ENCODE data around the gene NAA60.
"Not testable (repeated sequence)": the region's sequence is repeated elsewhere in the genome, so short reads cannot be mapped to it uniquely, and the experiment has no call there.

The NAA60 gene

GRCh38 chr16:3495176-3495575 lies 51.7 kb downstream of the NAA60 start, which contains the start of gene C16orf90:
Gene C16orf90 (minus strand): TSS chr16:3495489. CDS start chr16:3495421, 68 bp downstream.
- no peak for DNase-seq (ENCODE audit: low spot score)
- ChIA-PET CTCF (no interaction called here), POLR2A (ENCODE audit: low non-redundant PET) (no interaction called here)
- no peak within 1 kb of the TSS for H3K27ac ChIP-seq
- no peak for TF ChIP-seq CTCF (conservative IDR thresholded peaks at IDR 0.05; ENCODE audit: low read depth)

- no peak for DNase-seq (ENCODE audit: low spot score)
- ChIA-PET CTCF (interaction anchor here (0.6 kb wide), 1 partner anchor 400 kb away, joined by 3 read pairs; no protein-coding TSS in a partner anchor), POLR2A (ENCODE audit: low non-redundant PET) (no interaction called here)
- no peak for TF ChIP-seq CTCF (conservative IDR thresholded peaks at IDR 0.05; ENCODE audit: low read depth)
- H3K27ac ChIP-seq: no peak overlapping the region
Observed at GRCh38 chr16:3496386-3496785, 52.9 kb downstream of the NAA60 start.

- DNase-seq (ENCODE audit: low spot score): no peak
- ChIA-PET CTCF (no interaction called here), POLR2A (ENCODE audit: low non-redundant PET) (no interaction called here)
- no peak for TF ChIP-seq CTCF (conservative IDR thresholded peaks at IDR 0.05; ENCODE audit: low read depth)
- no peak overlapping the region for H3K27ac ChIP-seq
Observed at GRCh38 chr16:3497771-3498170, 54.3 kb downstream of the NAA60 start.

GRCh38 chr16:3498988-3499387 lies 55.5 kb downstream of the NAA60 start:
- POLR2A ChIA-PET (ENCODE audit: low non-redundant PET): no interaction called here
- H3K27ac ChIP-seq: no peak overlapping the region
- TF ChIP-seq CTCF (conservative IDR thresholded peaks at IDR 0.05; ENCODE audit: low read depth): no peak
- DNase-seq (ENCODE audit: low spot score): no peak
- CTCF ChIA-PET: interaction anchor here (0.7 kb wide), 1 partner anchor 376 kb away, joined by 4 read pairs; no protein-coding TSS in a partner anchor

GRCh38 chr16:3501412-3501761 lies 57.9 kb downstream of the NAA60 start:
- CTCF ChIA-PET; POLR2A ChIA-PET (ENCODE audit: low non-redundant PET); DNase-seq (ENCODE audit: low spot score): not testable (repeated sequence)
- H3K27ac ChIP-seq: peak overlapping the region; percentile 75

- CTCF ChIA-PET: interaction anchor here (0.7 kb wide), 1 partner anchor 52 kb away, joined by 3 read pairs; no protein-coding TSS in a partner anchor
- DNase-seq (ENCODE audit: low spot score): no peak
- POLR2A ChIA-PET (ENCODE audit: low non-redundant PET): interaction anchor here (0.7 kb wide), 1 partner anchor 645 kb away, joined by 4 read pairs; no protein-coding TSS in a partner anchor
- no peak for TF ChIP-seq CTCF (conservative IDR thresholded peaks at IDR 0.05; ENCODE audit: low read depth)
- H3K27ac ChIP-seq: peak overlapping the region; percentile 75
Observed at GRCh38 chr16:3501783-3502400, 58.4 kb downstream of the NAA60 start.

- DNase-seq (ENCODE audit: low spot score): no peak
- ChIA-PET CTCF (no interaction called here), POLR2A (ENCODE audit: low non-redundant PET) (no interaction called here)
Observed at GRCh38 chr16:3503523-3503922, 60.0 kb downstream of the NAA60 start.

More at GRCh38 chr16:3503523-3503922, 60.0 kb downstream of the NAA60 start:
- TF ChIP-seq CTCF (conservative IDR thresholded peaks at IDR 0.05; ENCODE audit: low read depth): no peak
- peak overlapping the region; percentile 20 for H3K27ac ChIP-seq
